Activated effector memory CD4-positive, alpha-beta T cell treated with Interleukin-2 at 50 U/mL for 16 hours (primary cell): ENCODE measurements around the gene SEMA4B.
A peak's percentile ranks its signal among the peaks of the same experiment; 100 is the strongest.
"Not testable (repeated sequence)": the region's sequence is repeated elsewhere in the genome, so short reads cannot be mapped to it uniquely, and the experiment has no call there.

Source experiments
- DNase-seq: peaks from one replicate; pipeline ENCODE4 v3.0.0-alpha.2; 2020

SEMA4B gene

GRCh38 chr15:90262426-90262825 is 61.3 kb downstream of the SEMA4B start:
- DNase-seq = no peak

DNA sequence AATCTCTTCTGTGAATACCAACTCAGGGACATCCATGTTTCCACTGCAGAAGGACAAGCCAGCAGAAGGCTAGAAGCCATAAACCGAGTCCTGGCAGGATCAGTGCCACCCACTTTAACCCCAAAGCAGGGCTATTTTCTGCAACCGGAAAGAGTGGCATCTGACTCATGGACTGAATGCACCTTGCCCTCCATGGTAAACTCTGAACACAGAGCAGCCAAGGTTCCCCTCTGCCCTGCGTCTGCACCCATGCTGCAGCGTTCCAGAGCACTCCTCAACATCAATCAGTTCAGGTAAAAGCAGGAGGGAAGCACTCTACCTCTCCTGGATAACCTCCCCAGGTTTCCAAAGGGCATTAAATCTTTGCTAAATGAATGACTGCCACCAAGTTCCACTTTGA is 63.5 kb downstream of the SEMA4B start:
- DNase-seq = no peak

DNA sequence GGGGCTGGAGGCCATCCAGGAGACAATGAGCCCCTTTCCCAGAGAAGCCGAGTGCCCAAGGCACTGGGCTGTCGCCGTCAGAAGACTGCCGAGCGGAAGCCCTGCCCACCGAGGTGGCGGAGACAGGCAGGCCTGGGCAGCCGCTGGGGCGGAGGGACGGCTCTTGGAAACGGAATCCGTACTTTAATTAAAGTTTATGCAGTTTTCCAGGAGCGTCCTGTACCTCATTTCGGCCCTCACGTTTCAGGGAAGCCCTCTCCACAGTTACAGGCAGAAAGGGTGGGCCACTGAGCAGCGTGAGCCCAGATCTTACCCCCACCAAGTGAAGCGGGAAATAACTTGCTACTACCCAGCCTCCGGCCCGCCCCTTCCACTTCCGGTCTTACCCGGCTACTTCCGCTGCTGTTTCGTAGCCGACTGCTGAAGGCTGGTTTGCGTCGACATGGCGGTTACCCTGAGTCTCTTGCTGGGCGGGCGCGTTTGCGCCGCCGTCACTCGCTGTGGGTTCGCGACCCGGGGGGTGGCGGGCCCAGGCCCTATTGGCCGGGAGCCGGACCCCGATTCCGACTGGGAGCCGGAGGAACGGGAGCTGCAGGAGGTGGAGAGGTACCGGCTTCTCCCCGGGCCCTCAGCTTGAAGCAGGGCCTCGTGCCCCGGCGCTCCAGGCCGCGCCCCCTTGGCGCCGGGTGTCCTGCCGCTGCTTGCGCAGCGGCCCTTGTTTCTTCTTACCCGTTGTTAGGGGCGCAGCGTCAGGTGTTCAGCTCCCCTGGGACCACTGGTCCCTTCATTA is 64.3 kb downstream of the SEMA4B start, which contains the start of gene NGRN:
NGRN (plus strand) TSS at position 402 of the 790 bp plus-strand sequence; CDS start at position 443, 41 bp downstream.
- peak; percentile 91 for DNase-seq

DNA sequence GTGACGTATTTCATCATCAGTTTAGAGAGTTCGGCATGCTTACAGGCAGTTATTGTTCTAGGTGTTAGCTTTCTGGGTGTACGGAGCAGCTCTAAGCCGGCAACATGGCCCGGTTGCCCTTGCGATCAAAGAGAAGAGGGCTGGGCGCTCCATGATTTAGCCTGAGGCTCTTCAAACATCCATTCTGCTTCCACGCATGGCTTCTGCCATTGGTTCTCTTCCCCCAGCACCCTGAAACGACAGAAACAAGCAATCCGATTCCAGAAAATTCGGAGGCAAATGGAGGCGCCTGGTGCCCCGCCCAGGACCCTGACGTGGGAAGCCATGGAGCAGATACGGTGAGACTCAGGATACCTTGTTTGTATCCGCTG is 64.9 kb downstream of the SEMA4B start:
- no peak for DNase-seq

- DNase-seq = no peak
Observed at GRCh38 chr15:90266485-90266884, 65.4 kb downstream of the SEMA4B start.

DNA sequence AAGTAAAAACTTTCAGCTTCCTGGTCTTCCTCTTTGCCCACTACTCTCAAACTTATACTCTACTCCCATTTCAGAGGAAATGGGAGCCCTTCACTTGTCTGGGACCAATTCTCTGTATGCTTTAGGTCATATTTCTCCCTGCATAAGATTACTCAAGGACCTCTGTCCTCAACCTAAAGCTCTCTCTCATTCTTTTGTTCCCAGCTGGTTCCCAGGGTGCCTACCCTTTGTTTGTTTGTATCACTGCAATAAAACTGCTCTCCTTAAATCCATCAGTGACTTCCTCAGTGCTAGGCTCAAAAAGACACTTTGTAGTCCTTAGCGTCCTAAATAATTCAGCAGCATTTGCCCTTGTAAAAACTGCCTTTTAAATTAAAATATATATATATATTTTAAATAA is 67.3 kb downstream of the SEMA4B start:
- DNase-seq = no peak

- no peak for DNase-seq
Observed at GRCh38 chr15:90270502-90271150, 69.5 kb downstream of the SEMA4B start.

DNA sequence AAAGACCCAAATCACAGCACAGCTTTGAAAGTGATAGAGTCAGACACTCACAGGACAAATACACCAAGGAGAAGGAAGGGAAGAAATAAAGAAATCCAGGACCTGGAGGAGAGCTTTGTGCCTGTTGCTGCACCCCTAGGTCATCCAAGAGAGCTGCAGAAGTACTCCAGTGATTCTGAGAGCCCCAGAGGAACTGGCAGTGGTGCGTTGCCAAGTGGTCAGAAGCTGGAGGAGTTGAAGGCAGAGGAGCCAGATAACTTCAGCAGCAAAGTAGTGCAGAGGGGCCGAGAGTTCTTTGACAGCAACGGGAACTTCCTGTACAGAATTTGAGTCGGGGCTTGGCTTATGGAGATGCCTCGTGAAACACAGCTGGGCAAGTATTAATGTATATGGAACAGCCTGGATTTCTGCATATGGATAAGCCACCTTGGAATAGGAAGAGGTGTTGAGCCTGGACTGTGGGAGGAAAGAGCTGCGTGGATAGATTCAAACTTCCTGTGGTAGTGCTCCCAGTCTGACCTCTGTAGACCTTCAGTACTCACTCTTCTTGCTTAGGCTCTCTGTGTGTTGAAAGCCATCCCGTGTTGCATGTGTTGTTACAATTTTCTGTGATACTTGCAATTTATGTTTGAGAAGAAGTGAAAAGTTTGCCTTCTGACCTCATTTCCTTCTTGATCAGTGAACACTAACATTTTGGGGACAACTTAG is 70.5 kb downstream of the SEMA4B start:
- no peak for DNase-seq

DNA sequence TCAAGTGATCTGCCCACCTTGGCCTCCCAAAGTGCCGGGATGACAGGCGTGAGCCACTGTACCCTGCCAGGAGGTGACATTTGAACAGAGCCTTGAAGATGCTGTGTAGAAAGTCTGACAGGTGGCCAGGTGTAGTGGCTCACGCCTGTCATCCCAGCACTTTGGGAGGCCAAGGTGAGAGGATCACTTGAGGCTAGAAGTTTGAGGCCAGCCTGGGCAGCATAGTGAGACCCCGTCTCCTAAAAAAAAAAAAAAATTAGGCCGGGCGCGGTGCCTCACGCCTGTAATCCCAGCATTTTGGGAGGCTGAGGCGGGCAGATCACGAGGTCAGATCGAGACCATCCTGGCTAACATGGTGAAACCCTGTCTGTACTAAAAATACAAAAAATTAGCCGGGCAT is 77.3 kb downstream of the SEMA4B start:
- not testable (repeated sequence) for DNase-seq
